ENCODE results near the gene KCNQ5.

Gene KCNQ5

GRCh38 chr6:72936766-72937559 lies 315.1 kb downstream of the KCNQ5 start:
- H3K4me3 ChIP-seq (ENCODE audit: low read depth, low read length): no peak overlapping the region
- DNase-seq (ENCODE audit: low read depth): no peak
- no peak for TF ChIP-seq CTCF (IDR thresholded peaks at IDR 0.05; ENCODE audit: control insufficient read depth, extremely low read depth, insufficient read depth)

- no peak for DNase-seq (ENCODE audit: low read depth)
- TF ChIP-seq CTCF (IDR thresholded peaks at IDR 0.05; ENCODE audit: control insufficient read depth, extremely low read depth, insufficient read depth): no peak
- H3K4me3 ChIP-seq (ENCODE audit: low read depth, low read length): no peak overlapping the region
Observed at GRCh38 chr6:72938104-72938503, 316.2 kb downstream of the KCNQ5 start.

GRCh38 chr6:72939004-72939403 lies 317.1 kb downstream of the KCNQ5 start:
- no peak for TF ChIP-seq CTCF (IDR thresholded peaks at IDR 0.05; ENCODE audit: control insufficient read depth, extremely low read depth, insufficient read depth)
- no peak for DNase-seq (ENCODE audit: low read depth)
- no peak overlapping the region for H3K4me3 ChIP-seq (ENCODE audit: low read depth, low read length)

- DNase-seq (ENCODE audit: low read depth): no peak
- no peak overlapping the region for H3K4me3 ChIP-seq (ENCODE audit: low read depth, low read length)
- no peak for TF ChIP-seq CTCF (IDR thresholded peaks at IDR 0.05; ENCODE audit: control insufficient read depth, extremely low read depth, insufficient read depth)
Observed at GRCh38 chr6:72940265-72940664, 318.4 kb downstream of the KCNQ5 start.

GRCh38 chr6:72941263-72941662 lies 319.4 kb downstream of the KCNQ5 start:
- no peak for DNase-seq (ENCODE audit: low read depth)
- no peak overlapping the region for H3K4me3 ChIP-seq (ENCODE audit: low read depth, low read length)
- no peak for TF ChIP-seq CTCF (IDR thresholded peaks at IDR 0.05; ENCODE audit: control insufficient read depth, extremely low read depth, insufficient read depth)

GRCh38 chr6:72941751-72942150 lies 319.9 kb downstream of the KCNQ5 start:
- DNase-seq (ENCODE audit: low read depth): no peak
- no peak overlapping the region for H3K4me3 ChIP-seq (ENCODE audit: low read depth, low read length)
- no peak for TF ChIP-seq CTCF (IDR thresholded peaks at IDR 0.05; ENCODE audit: control insufficient read depth, extremely low read depth, insufficient read depth)

GRCh38 chr6:72943699-72944098 lies 321.8 kb downstream of the KCNQ5 start:
- no peak for TF ChIP-seq CTCF (IDR thresholded peaks at IDR 0.05; ENCODE audit: control insufficient read depth, extremely low read depth, insufficient read depth)
- DNase-seq (ENCODE audit: low read depth): no peak

More at GRCh38 chr6:72943699-72944098, 321.8 kb downstream of the KCNQ5 start:
- H3K4me3 ChIP-seq (ENCODE audit: low read depth, low read length): no peak overlapping the region
